Activated CD4-positive, alpha-beta memory T cell treated with anti-CD3 and anti-CD28 coated beads for 36 hours (primary cell): ENCODE data around the gene ZFTA. TPM values are rescaled to one million over a fixed set of nuclear protein-coding genes. Genes with fewer than 3 reads are reported as not detected.
"Not testable (repeated sequence)": the region's sequence is repeated elsewhere in the genome, so short reads cannot be mapped to it uniquely, and the experiment has no call there.

Source experiments
- CTCF ChIA-PET: fragments of 350-600 bp; sonication (Branson Sonifier 250); formaldehyde crosslinking; loops from one replicate; lab custom pipeline; 2021; ENCODE audit warnings: antibody characterized with exemption, inconsistent platforms; lab: Charles Lee
- POLR2A ChIA-PET: fragments of 350-600 bp; sonication (Branson Sonifier 250); formaldehyde crosslinking; loops from one replicate; lab custom pipeline; 2021; ENCODE audit warnings: antibody characterized with exemption; lab: Charles Lee
- DNase-seq: peaks from one replicate; pipeline ENCODE4 v3.0.0-alpha.2; 2020
- H3K27ac Mint-ChIP-seq: one replicate; pipeline ENCODE4 v1.8.0; 2021; ENCODE audit warnings: mixed read lengths
- H3K27me3 Mint-ChIP-seq: one replicate; pipeline ENCODE4 v1.8.0; 2021; ENCODE audit warnings: mixed read lengths
- H3K36me3 Mint-ChIP-seq: one replicate; pipeline ENCODE4 v1.8.0; 2021; ENCODE audit warnings: mixed read lengths
- H3K4me1 Mint-ChIP-seq: one replicate; pipeline ENCODE4 v1.8.0; 2021; ENCODE audit warnings: low read depth, mixed read lengths
- H3K4me3 Mint-ChIP-seq: one replicate; pipeline ENCODE4 v1.8.0; 2021; ENCODE audit warnings: mild to moderate bottlenecking, mixed read lengths
- H3K9me3 Mint-ChIP-seq: one replicate; pipeline ENCODE4 v1.8.0; 2021; ENCODE audit warnings: mixed read lengths
- intact Hi-C: fragments of 100-400 bp; cut with micrococcal nuclease; formaldehyde crosslinking; loops from one replicate; pipeline ENCODE4 v1.15.1; 2023
- total RNA-seq, 2 experiments: library from RNA; stranded (reverse); gene quantifications; one replicate each; pipeline ENCODE4 v1.2.3, GENCODE V29; 2021

Gene ZFTA
- total RNA-seq, 2 experiments from 2014 or later = 1.3 to 1.5 TPM

DNA sequence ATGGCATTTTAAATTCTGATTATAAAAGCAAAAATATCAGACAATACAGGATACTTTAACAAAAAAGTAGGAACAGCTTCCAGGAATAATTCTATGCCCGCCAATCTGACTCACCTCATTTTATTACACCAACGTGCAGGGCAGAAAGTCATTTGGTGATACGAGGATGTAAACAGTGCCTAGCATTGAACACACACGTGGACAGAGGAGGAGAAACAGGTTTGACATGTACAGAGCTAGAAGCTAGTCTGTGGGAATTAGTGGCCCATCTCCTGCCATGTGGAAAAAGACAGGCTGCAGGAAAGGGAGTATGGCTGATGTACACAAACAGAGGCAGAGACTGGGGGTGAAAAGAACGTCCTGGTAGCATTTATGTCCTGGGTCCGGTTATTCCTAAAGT lies 35.7 kb upstream of the ZFTA start:
- H3K36me3 Mint-ChIP-seq = no peaks in the 10 kb centered on the region
- CTCF ChIA-PET = no interaction called here
- intact Hi-C loops = no loop called here
- no peaks in the 10 kb centered on the region for H3K27me3 Mint-ChIP-seq
- H3K4me1 Mint-ChIP-seq = no peaks in the 10 kb centered on the region
- no peak overlapping the region for H3K27ac Mint-ChIP-seq
- H3K9me3 Mint-ChIP-seq = no peaks in the 10 kb centered on the region
- POLR2A ChIA-PET = no interaction called here
- DNase-seq = no peak
- no peak overlapping the region for H3K4me3 Mint-ChIP-seq

DNA sequence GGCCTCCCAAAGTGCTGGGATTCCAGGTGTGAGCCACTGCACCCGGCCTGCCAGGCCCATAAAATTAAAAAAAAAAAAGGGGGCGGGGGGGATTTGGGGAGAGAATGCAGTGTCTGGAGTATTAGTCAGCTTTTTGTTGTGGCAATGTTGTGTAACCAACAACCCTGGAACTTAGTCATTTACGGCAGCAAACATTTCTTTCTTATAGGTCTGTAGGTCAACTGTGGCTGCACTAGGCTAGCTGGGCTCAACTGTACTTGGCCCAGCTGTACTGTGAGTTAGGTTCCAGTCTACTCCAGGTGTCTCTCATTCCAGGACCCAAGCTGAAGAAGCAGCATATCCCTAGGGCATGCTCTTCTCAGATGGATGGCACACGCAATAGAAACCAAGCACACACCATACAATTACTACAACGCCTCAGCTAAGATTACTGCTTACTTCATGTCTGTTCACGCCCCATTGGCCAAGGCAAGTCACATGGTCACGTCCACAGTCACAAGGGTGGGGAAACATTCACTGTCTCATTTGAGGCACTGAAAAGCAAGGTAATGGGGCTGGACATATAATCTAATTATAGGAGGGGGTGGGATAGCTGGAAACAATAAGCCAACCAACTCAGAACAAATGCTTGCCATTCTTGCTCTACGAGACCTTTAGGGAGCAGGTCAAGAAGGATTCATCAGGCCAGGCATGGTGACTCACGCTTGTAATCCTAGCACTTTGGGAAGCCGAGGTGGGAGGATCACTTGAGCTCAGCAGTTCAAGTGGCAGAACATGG lies 34.3 kb upstream of the ZFTA start:
- Mint-ChIP-seq H3K27me3 (peaks cover 3% of the 10 kb centered on the region), H3K9me3 (no peaks in the 10 kb centered on the region), H3K4me3 (no peak overlapping the region), H3K4me1 (no peaks in the 10 kb centered on the region), H3K36me3 (no peaks in the 10 kb centered on the region), H3K27ac (no peak overlapping the region)
- CTCF ChIA-PET = no interaction called here
- no peak for DNase-seq
- intact Hi-C loops = no loop called here
- POLR2A ChIA-PET = no interaction called here

DNA sequence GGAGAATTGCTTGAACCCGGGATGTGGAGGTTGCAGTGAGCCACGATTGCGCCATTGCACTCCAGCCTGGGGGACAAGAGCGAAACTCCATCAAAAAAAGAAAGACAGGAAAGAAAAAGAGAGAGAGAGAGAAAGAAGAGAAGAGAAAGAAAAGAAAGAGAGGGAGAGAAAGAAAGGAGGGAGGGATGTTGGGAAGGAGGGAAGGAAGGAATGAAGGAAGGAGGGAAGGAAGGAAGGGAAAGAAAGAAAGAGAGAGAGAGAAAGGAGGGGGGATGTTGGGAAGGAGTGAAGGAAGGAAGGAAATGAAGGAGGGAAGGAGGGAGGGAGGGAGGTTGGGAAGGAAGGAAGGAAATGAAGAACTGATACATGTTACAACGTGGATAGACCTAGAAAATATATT lies 32.3 kb upstream of the ZFTA start:
- Mint-ChIP-seq H3K27me3 (peaks cover 10% of the 10 kb centered on the region), H3K36me3 (no peaks in the 10 kb centered on the region), H3K4me3 (no peak overlapping the region), H3K9me3 (no peaks in the 10 kb centered on the region), H3K27ac (no peak overlapping the region), H3K4me1 (no peaks in the 10 kb centered on the region)
- intact Hi-C loops = no loop called here
- ChIA-PET CTCF (no interaction called here), POLR2A (no interaction called here)
- DNase-seq = no peak

DNA sequence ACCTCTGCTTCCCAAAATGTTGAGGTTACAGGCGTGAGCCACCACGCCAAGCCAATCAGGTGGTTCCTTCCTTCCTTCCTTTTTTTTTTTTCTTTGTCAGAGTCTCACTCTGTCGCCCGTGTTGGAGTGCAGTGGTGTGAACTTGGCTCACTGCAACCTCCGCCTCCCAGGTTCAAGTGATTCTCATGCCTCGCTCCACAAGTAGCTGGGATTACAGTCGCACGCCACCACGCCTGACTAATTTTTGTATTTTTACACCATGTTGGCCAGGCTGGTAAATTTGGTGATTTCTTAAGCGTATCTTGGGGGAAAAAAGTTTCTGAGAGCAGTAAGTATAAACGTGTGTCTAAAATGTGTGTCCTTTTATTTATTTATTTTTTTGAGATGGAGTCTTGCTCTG lies 26.5 kb upstream of the ZFTA start:
- Mint-ChIP-seq H3K27ac (no peak overlapping the region), H3K9me3 (peaks cover 16% of the 10 kb centered on the region)
- POLR2A ChIA-PET = no interaction called here

DNA sequence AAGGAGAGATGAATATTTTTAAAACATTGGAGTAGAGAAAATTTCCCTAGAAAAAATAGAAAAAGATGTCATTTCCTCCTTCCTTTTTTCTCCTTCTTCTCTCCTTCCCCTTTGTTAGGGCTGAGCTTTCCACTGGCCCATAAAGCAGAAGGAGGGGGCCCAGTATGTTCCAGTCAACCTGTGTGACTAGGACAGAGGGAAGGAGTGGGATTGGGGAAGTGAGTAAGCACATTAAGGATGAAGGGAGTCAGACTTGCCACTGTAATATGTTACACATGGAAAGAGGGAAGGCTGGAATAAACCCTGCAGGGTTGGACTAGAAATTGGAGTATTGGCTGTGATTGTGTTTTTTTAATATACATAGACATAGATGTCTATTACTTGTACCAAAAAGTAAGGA lies 24.6 kb upstream of the ZFTA start:
- H3K9me3 Mint-ChIP-seq = peaks cover 16% of the 10 kb centered on the region
- intact Hi-C loops = no loop called here
- peaks cover 3% of the 10 kb centered on the region for H3K36me3 Mint-ChIP-seq
- CTCF ChIA-PET = no interaction called here
- H3K27ac Mint-ChIP-seq = no peak overlapping the region
- no peak for DNase-seq
- peaks cover 8% of the 10 kb centered on the region for H3K27me3 Mint-ChIP-seq
- POLR2A ChIA-PET = no interaction called here
- H3K4me1 Mint-ChIP-seq = no peaks in the 10 kb centered on the region
- H3K4me3 Mint-ChIP-seq = no peak overlapping the region

More for the DNA sequence above, 26.5 kb upstream of the ZFTA start:
- no peak for DNase-seq
- CTCF ChIA-PET = no interaction called here
- Mint-ChIP-seq H3K4me3 (no peak overlapping the region), H3K36me3 (peaks cover 3% of the 10 kb centered on the region), H3K4me1 (no peaks in the 10 kb centered on the region), H3K27me3 (peaks cover 10% of the 10 kb centered on the region)
- intact Hi-C loops = no loop called here

DNA sequence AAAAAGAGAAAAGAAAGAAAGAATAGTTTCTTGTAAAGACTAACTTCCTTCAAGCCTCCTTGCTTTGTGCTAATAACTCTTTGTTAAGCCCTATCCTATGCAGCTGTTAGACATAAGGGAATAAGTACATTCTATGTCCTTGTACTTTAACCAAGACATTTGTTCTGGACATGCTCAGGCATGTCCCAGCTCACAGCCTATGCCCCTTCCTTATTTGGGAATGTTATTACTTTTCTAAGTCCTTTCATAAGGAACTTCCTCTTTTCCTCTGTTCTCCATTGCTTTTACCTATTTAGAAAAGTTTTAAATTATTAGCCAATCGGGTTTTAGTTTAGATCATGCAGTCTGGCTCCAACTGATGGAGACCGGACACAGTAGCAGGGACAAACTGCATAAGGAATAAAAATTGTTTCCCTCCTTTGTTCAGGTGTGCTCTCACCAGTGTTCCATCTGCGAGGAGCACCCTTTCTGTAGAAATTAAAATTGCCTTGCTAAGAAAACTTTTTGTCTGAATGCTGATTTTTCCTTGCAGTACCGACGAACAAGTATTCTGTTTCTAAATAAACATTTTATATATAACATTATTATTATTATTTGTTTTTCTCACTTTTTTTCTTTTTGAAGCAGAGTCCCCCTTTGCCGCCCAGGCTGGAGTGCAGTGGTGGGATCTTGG lies 23.1 kb upstream of the ZFTA start:
- Mint-ChIP-seq H3K36me3 (peaks cover 3% of the 10 kb centered on the region), H3K27ac (no peak overlapping the region), H3K4me3 (no peak overlapping the region), H3K9me3 (peaks cover 16% of the 10 kb centered on the region), H3K4me1 (no peaks in the 10 kb centered on the region), H3K27me3 (peaks cover 3% of the 10 kb centered on the region)
- ChIA-PET CTCF (no interaction called here), POLR2A (no interaction called here)
- DNase-seq = no peak
- intact Hi-C loops = no loop called here

DNA sequence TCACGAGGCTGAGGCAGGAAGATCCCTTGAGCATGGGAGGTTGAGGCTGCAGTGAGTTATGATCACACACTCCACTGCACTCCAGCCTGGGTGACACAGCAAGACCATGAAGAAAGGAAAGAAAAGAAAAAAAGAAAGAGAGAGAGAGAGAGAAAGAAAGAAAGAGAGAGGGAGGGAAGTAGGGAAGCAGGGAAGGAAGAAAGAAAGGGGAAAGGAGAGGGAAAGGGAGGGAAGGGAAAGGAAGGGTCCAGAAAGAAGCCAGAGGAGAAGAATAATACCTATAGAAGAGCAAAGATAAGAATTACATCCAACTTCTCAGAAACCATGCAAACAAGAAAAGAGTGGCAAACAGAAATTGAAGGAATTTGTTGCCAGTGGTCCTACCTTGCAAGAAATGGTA lies 17.2 kb upstream of the ZFTA start:
- Mint-ChIP-seq H3K27ac (no peak overlapping the region), H3K36me3 (no peaks in the 10 kb centered on the region), H3K4me3 (no peak overlapping the region), H3K9me3 (no peaks in the 10 kb centered on the region), H3K4me1 (peaks cover 7% of the 10 kb centered on the region), H3K27me3 (peaks cover 2% of the 10 kb centered on the region)
- POLR2A ChIA-PET = no interaction called here
- intact Hi-C loops = no loop called here
- DNase-seq = no peak
- CTCF ChIA-PET = no interaction called here

DNA sequence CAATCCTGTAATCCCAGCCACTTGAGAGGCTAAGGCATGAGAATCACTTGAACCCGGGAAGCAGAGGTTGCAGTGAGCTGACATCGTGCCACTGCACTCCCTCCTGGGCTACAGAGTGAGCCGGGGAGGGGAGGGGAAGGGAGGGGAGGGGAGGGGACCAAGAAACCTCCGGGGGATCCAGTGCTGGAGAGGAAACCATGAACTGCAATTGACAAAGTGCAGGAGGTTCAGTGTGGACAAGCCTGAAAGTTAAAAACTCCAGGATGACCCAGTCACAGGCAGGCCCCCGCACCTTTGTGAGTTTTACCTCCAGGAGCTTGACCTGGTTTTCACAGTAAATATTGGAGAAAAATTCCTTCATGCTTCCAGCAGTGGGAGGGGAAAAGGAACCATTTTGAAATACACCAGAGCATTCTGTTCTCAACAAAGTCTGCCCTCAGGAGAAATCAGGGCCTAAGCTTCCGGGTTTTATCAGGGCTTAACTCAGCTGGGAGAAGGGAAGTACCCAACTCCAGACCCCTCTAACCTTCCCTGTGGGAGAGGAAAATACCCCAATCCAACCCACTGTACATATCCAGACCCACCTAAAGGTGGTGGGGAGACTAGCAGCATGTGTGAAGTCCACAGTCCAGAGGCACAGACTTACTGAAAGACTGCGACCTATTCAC lies 15.5 kb upstream of the ZFTA start:
- no peaks in the 10 kb centered on the region for H3K9me3 Mint-ChIP-seq
- peaks cover 7% of the 10 kb centered on the region for H3K4me1 Mint-ChIP-seq
- no peak overlapping the region for H3K27ac Mint-ChIP-seq
- POLR2A ChIA-PET = no interaction called here
- CTCF ChIA-PET = no interaction called here
- intact Hi-C loops = no loop called here
- DNase-seq = no peak
- peaks cover 6% of the 10 kb centered on the region for H3K27me3 Mint-ChIP-seq
- no peak overlapping the region for H3K4me3 Mint-ChIP-seq
- no peaks in the 10 kb centered on the region for H3K36me3 Mint-ChIP-seq

DNA sequence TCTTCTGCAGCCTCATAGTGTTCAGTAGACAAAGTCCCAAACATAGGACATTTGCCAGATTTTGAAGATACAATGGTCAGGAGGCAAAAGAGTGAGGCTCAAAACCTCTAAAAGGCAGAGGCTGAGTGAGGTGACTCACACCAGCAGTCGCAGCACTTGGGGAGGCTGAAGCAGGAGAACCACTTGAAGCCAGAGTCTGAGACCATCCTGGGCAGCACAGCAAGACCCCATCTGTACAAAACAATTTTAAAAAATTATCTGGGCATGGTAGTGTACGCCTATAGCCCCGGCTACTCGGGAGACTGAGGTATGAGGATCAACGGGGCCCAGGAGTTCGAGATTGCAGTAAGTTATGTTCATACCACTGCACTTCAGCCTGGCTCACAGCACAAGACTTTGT lies 14.2 kb upstream of the ZFTA start:
- DNase-seq = no peak
- Mint-ChIP-seq H3K9me3 (no peaks in the 10 kb centered on the region), H3K36me3 (no peaks in the 10 kb centered on the region), H3K27me3 (peaks cover 7% of the 10 kb centered on the region), H3K27ac (no peak overlapping the region), H3K4me3 (no peak overlapping the region), H3K4me1 (peaks cover 7% of the 10 kb centered on the region)
- intact Hi-C loops = no loop called here
- ChIA-PET POLR2A (interaction anchor here (0.6 kb wide), 1 partner anchor 78 kb away, joined by 3 read pairs; no protein-coding TSS in a partner anchor), CTCF (no interaction called here)

DNA sequence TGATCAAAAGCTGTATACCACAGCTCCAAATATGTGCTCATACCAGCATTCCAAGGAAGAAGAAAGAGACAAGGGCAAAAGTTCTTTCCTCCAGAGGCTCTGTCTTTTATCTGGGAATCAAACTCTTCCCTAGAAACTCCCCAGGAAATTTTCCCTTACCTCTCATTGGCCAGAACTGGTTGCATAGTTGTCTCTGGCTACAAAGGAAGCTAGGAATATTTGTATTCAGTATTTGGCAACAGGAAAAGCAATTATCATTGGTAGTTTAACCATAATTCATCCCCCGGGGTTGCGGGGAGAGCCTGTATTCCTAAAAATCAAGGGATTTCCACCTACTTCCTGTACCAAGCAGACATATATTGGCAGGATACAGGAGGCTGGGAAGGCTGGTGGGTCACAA lies 10.5 kb upstream of the ZFTA start:
- peaks cover 6% of the 10 kb centered on the region for H3K27me3 Mint-ChIP-seq
- DNase-seq = no peak
- no peak overlapping the region for H3K27ac Mint-ChIP-seq
- intact Hi-C loops = no loop called here
- POLR2A ChIA-PET = no interaction called here
- CTCF ChIA-PET = interaction anchor here (2.2 kb wide), 1 partner anchor 11 kb away, joined by 11 read pairs; the partner anchor contains the start of gene ZFTA
- no peaks in the 10 kb centered on the region for H3K4me1 Mint-ChIP-seq
- H3K36me3 Mint-ChIP-seq = no peaks in the 10 kb centered on the region
- no peaks in the 10 kb centered on the region for H3K9me3 Mint-ChIP-seq
- H3K4me3 Mint-ChIP-seq = no peak overlapping the region

DNA sequence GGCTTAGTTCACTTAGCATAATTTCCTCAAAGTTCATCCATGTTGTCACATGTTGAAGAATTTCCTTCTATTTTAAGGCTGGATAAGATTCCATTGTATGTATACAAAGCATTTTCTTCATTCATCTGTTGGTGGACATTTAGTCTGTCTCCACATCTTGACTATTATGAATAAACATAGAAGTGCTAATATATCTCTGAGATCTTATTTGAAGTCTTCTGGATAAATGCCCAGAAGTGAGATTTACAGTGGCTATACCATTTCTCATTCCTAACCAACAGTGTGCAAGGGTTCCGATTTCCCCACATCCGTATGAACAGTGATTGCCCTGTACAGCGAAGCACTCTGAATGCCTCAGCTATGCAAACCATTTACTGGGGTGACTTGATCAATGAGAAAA lies 6.6 kb upstream of the ZFTA start:
- Mint-ChIP-seq H3K4me1 (no peaks in the 10 kb centered on the region), H3K4me3 (no peak overlapping the region), H3K36me3 (no peaks in the 10 kb centered on the region), H3K9me3 (no peaks in the 10 kb centered on the region), H3K27ac (no peak overlapping the region), H3K27me3 (peaks cover 11% of the 10 kb centered on the region)
- intact Hi-C loops = no loop called here
- DNase-seq = no peak
- CTCF ChIA-PET = no interaction called here
- POLR2A ChIA-PET = no interaction called here

DNA sequence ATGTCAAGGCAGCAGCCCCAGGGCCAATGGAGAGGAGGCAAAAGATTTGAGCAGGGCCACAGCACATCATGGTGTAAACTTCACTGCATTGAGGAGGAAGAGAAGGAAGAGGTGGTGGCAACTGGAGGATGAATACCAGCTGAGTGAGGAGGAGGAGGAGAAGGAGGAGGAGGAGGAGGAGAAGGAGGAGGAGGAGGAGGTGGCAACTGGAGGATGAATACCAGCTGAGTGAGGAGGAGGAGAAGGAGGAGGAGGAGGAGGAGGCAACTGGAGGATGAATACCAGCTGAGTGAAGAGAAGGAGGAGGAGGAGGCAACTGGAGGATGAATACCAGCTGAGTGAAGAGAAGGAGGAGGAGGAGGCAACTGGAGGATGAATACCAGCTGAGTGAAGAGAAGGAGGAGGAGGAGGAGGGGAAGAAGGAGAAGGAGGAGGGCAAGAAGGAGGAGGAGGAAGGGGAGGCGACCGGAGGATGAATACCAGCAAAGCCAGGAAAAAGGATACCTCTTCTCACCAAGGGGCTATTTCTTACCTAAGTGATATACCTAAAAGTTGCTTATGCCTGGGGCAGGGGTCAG lies 3.3 kb upstream of the ZFTA start:
- DNase-seq, H3K27me3 Mint-ChIP-seq, POLR2A ChIA-PET, H3K9me3 Mint-ChIP-seq, intact Hi-C loops, CTCF ChIA-PET, H3K4me1 Mint-ChIP-seq, H3K36me3 Mint-ChIP-seq, H3K4me3 Mint-ChIP-seq, H3K27ac Mint-ChIP-seq: not testable (repeated sequence)
